ENCODE data around the gene FKBP10.
"Not testable (repeated sequence)": the region's sequence is repeated elsewhere in the genome, so short reads cannot be mapped to it uniquely, and the experiment has no call there.

- not testable (repeated sequence) for TF ChIP-seq SP1 (IDR thresholded peaks at IDR 0.05); EGR1 (IDR thresholded peaks at IDR 0.05; ENCODE audit: low read depth in 2 of 2); RAD21 (IDR thresholded peaks at IDR 0.05); MAX (IDR thresholded peaks at IDR 0.05); FOXA1 (IDR thresholded peaks at IDR 0.05); YY1 (IDR thresholded peaks at IDR 0.05); GABPA (IDR thresholded peaks at IDR 0.05 in 1 of 2, conservative IDR thresholded peaks at IDR 0.05 in 1 of 2); NR2F2 (IDR thresholded peaks at IDR 0.05); TAF1 (conservative IDR thresholded peaks at IDR 0.05); ZBTB33 (IDR thresholded peaks at IDR 0.05); JUND (IDR thresholded peaks at IDR 0.05)
- TF ChIP-seq, protein P1, sequence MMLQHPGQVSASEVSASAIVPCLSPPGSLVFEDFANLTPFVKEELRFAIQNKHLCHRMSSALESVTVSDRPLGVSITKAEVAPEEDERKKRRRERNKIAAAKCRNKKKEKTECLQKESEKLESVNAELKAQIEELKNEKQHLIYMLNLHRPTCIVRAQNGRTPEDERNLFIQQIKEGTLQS (IDR thresholded peaks at IDR 0.05): not testable (repeated sequence)
- TF ChIP-seq, protein P2, sequence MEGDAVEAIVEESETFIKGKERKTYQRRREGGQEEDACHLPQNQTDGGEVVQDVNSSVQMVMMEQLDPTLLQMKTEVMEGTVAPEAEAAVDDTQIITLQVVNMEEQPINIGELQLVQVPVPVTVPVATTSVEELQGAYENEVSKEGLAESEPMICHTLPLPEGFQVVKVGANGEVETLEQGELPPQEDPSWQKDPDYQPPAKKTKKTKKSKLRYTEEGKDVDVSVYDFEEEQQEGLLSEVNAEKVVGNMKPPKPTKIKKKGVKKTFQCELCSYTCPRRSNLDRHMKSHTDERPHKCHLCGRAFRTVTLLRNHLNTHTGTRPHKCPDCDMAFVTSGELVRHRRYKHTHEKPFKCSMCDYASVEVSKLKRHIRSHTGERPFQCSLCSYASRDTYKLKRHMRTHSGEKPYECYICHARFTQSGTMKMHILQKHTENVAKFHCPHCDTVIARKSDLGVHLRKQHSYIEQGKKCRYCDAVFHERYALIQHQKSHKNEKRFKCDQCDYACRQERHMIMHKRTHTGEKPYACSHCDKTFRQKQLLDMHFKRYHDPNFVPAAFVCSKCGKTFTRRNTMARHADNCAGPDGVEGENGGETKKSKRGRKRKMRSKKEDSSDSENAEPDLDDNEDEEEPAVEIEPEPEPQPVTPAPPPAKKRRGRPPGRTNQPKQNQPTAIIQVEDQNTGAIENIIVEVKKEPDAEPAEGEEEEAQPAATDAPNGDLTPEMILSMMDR (IDR thresholded peaks at IDR 0.05; ENCODE audit: low read depth, low read length, missing input control): not testable (repeated sequence)
- TF ChIP-seq, protein P3, sequence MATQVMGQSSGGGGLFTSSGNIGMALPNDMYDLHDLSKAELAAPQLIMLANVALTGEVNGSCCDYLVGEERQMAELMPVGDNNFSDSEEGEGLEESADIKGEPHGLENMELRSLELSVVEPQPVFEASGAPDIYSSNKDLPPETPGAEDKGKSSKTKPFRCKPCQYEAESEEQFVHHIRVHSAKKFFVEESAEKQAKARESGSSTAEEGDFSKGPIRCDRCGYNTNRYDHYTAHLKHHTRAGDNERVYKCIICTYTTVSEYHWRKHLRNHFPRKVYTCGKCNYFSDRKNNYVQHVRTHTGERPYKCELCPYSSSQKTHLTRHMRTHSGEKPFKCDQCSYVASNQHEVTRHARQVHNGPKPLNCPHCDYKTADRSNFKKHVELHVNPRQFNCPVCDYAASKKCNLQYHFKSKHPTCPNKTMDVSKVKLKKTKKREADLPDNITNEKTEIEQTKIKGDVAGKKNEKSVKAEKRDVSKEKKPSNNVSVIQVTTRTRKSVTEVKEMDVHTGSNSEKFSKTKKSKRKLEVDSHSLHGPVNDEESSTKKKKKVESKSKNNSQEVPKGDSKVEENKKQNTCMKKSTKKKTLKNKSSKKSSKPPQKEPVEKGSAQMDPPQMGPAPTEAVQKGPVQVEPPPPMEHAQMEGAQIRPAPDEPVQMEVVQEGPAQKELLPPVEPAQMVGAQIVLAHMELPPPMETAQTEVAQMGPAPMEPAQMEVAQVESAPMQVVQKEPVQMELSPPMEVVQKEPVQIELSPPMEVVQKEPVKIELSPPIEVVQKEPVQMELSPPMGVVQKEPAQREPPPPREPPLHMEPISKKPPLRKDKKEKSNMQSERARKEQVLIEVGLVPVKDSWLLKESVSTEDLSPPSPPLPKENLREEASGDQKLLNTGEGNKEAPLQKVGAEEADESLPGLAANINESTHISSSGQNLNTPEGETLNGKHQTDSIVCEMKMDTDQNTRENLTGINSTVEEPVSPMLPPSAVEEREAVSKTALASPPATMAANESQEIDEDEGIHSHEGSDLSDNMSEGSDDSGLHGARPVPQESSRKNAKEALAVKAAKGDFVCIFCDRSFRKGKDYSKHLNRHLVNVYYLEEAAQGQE (IDR thresholded peaks at IDR 0.05): not testable (repeated sequence)
Measured at GRCh38 chr17:41829961-41830360, 17.2 kb downstream of the FKBP10 start.
